Fibroblast of lung (primary cell): Measurements from ENCODE around the gene CMTM1.
"Not testable (repeated sequence)": the region's sequence is repeated elsewhere in the genome, so short reads cannot be mapped to it uniquely, and the experiment has no call there.

Source experiments
- CTCF ChIP-seq, 2 donors: IDR thresholded peaks in 1 of 2; conservative IDR thresholded peaks in 1 of 2; 1 replicate in 1 of 2; 2 replicates in 1 of 2; pipeline ENCODE4 v1.5.1; 2011 to 2012; ENCODE audit warnings: low read length in 2 of 2, control low read depth in 1 of 2, inconsistent platforms in 1 of 2, low read depth in 1 of 2, mild to moderate bottlenecking in 1 of 2
- EZH2 ChIP-seq: IDR thresholded peaks from 2 replicates; pipeline ENCODE4 v1.5.1; 2012; ENCODE audit warnings: low read length, control low read depth, mild to moderate bottlenecking; ENCODE audit errors: missing control alignments

GRCh38 chr16:66627611-66628378 lies 61.6 kb downstream of the CMTM1 start:
- not testable (repeated sequence) for TF ChIP-seq CTCF (conservative IDR thresholded peaks at IDR 0.05 in 1 of 2, IDR thresholded peaks at IDR 0.05 in 1 of 2; ENCODE audit: low read depth in 1 of 2, low read length in 2 of 2); EZH2
